ENCODE results near the gene H6PD.

Gene H6PD

GRCh38 chr1:9257851-9258250, 23.3 kb downstream of the H6PD start:
- Histone ChIP-seq H3K4me3 (ENCODE audit: insufficient read depth, low read length, poor library complexity, severe bottlenecking) (no peak overlapping the region), H3K36me3 (ENCODE audit: low read length) (no peaks in the 10 kb centered on the region), H3K27ac (ENCODE audit: low read depth, low read length) (no peak overlapping the region), H4K20me1 (ENCODE audit: low read depth, low read length) (no peaks in the 10 kb centered on the region), H3K9me2 (replicated peaks; ENCODE audit: insufficient read depth, low read length) (no peaks in the 10 kb centered on the region), H2AFZ (ENCODE audit: low read depth, low read length, severe bottlenecking) (no peak overlapping the region), H3K79me2 (ENCODE audit: insufficient read depth, low read length) (no peaks in the 10 kb centered on the region), H3F3A (ENCODE audit: insufficient read depth) (0 out of 2 replicates have a peak, but pooled peaks cover 6% of the 10 kb centered on the region), H3K27me3 (ENCODE audit: low read length) (no peaks in the 10 kb centered on the region), H3K9me3 (ENCODE audit: insufficient read depth, low read length) (peaks cover 21% of the 10 kb centered on the region), H3K4me2 (ENCODE audit: low read depth, low read length, poor library complexity, severe bottlenecking) (no peak overlapping the region), H3K9ac (ENCODE audit: low read length) (no peak overlapping the region)
- TF ChIP-seq CTCF (IDR thresholded peaks at IDR 0.05; ENCODE audit: insufficient read depth, low read length, poor library complexity, severe bottlenecking) (no peak), EZH2phosphoT487 (conservative IDR thresholded peaks at IDR 0.05; ENCODE audit: low read length) (no peak)

DNA sequence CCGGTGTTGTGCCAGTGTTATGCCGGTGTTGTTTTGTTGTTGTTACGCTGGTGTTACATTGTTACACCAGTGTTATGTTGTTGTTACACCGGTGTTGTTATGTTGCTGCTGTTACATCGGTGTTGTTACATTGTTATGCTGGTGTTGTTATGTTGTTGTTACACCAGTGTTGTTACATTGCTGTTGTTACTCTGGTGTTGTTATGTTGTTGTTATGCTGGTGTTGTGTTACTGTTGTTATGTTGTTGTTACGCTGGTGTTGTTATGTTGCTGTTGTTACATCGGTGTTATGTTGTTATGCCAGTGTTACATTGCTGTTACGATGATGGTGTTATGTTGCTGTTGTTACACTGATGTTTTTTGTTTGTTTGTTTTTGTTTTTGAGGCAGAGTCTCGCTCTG, 24.1 kb downstream of the H6PD start:
- Histone ChIP-seq H4K20me1 (ENCODE audit: low read depth, low read length) (no peaks in the 10 kb centered on the region), H3K27ac (ENCODE audit: low read depth, low read length) (no peak overlapping the region), H3K4me3 (ENCODE audit: insufficient read depth, low read length, poor library complexity, severe bottlenecking) (no peak overlapping the region)

DNA sequence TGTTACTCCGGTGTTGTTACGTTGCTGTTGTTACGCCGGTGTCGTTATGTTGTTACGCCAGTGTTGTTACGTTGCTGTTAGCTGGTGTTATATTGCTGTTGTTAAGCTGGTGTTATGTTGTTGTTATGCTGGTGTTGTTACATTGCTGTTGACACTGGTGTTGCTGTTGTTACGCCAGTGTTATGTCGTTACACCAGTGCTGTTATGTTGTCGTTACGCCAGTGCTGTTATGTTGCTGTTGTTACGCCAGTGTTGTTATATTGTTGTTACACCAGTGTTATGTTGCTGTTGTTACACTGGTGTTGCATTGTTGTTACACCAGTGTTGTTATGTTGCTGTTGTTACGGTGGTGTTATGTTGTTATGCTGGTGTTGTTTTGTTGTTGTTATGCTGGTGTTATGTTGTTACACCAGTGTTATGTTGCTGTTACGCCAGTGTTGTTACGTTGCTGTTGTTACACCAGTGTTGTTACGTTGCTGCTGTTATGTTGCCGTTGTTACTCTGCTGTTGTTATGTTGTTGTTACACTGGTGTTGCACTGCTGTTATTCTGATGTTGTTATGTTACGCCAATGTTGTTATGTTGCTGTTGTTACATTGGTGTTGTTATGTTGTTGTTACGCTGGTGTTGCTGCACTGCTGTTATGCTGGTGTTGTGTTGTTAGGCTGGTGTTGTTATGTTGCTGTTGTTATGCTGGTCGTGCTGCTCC, 25.6 kb downstream of the H6PD start:
- no peaks in the 10 kb centered on the region for H3K27me3 ChIP-seq (ENCODE audit: low read length)
- no peak overlapping the region for H3K9ac ChIP-seq (ENCODE audit: low read length)
- no peak overlapping the region for H2AFZ ChIP-seq (ENCODE audit: low read depth, low read length, severe bottlenecking)
- no peaks in the 10 kb centered on the region for H3K9me2 ChIP-seq (replicated peaks; ENCODE audit: insufficient read depth, low read length)
- no peaks in the 10 kb centered on the region for H4K20me1 ChIP-seq (ENCODE audit: low read depth, low read length)
- peaks cover 21% of the 10 kb centered on the region for H3K9me3 ChIP-seq (ENCODE audit: insufficient read depth, low read length)
- 0 out of 2 replicates have a peak, but pooled peaks cover 6% of the 10 kb centered on the region for H3F3A ChIP-seq (ENCODE audit: insufficient read depth)
- no peak overlapping the region for H3K27ac ChIP-seq (ENCODE audit: low read depth, low read length)
- H3K4me3 ChIP-seq (ENCODE audit: insufficient read depth, low read length, poor library complexity, severe bottlenecking) = no peak overlapping the region
- TF ChIP-seq CTCF (IDR thresholded peaks at IDR 0.05; ENCODE audit: insufficient read depth, low read length, poor library complexity, severe bottlenecking) (no peak), EZH2phosphoT487 (conservative IDR thresholded peaks at IDR 0.05; ENCODE audit: low read length) (no peak)
- H3K79me2 ChIP-seq (ENCODE audit: insufficient read depth, low read length) = no peaks in the 10 kb centered on the region
- no peaks in the 10 kb centered on the region for H3K36me3 ChIP-seq (ENCODE audit: low read length)
- H3K4me2 ChIP-seq (ENCODE audit: low read depth, low read length, poor library complexity, severe bottlenecking) = no peak overlapping the region

More for the DNA sequence above, 24.1 kb downstream of the H6PD start:
- H3K9me2 ChIP-seq (replicated peaks; ENCODE audit: insufficient read depth, low read length) = no peaks in the 10 kb centered on the region
- TF ChIP-seq EZH2phosphoT487 (conservative IDR thresholded peaks at IDR 0.05; ENCODE audit: low read length) (no peak), CTCF (IDR thresholded peaks at IDR 0.05; ENCODE audit: insufficient read depth, low read length, poor library complexity, severe bottlenecking) (no peak)
- 0 out of 2 replicates have a peak, but pooled peaks cover 6% of the 10 kb centered on the region for H3F3A ChIP-seq (ENCODE audit: insufficient read depth)
- H3K9ac ChIP-seq (ENCODE audit: low read length) = no peak overlapping the region
- H3K36me3 ChIP-seq (ENCODE audit: low read length) = no peaks in the 10 kb centered on the region
- H3K79me2 ChIP-seq (ENCODE audit: insufficient read depth, low read length) = no peaks in the 10 kb centered on the region
- H3K27me3 ChIP-seq (ENCODE audit: low read length) = no peaks in the 10 kb centered on the region
- peaks cover 21% of the 10 kb centered on the region for H3K9me3 ChIP-seq (ENCODE audit: insufficient read depth, low read length)
- no peak overlapping the region for H3K4me2 ChIP-seq (ENCODE audit: low read depth, low read length, poor library complexity, severe bottlenecking)
- H2AFZ ChIP-seq (ENCODE audit: low read depth, low read length, severe bottlenecking) = no peak overlapping the region
